Amygdala (tissue), 56 donors: ENCODE measurements around the gene TMEM132A.

Experiments
- DNase-seq, 56 donors: peaks; one replicate each; lab custom pipeline; 2025; lab: John Stamatoyannopoulos, UW

Gene TMEM132A

GRCh38 chr11:60935676-60936442 is 11.6 kb downstream of the TMEM132A start:
- DNase-seq: no peak

DNA sequence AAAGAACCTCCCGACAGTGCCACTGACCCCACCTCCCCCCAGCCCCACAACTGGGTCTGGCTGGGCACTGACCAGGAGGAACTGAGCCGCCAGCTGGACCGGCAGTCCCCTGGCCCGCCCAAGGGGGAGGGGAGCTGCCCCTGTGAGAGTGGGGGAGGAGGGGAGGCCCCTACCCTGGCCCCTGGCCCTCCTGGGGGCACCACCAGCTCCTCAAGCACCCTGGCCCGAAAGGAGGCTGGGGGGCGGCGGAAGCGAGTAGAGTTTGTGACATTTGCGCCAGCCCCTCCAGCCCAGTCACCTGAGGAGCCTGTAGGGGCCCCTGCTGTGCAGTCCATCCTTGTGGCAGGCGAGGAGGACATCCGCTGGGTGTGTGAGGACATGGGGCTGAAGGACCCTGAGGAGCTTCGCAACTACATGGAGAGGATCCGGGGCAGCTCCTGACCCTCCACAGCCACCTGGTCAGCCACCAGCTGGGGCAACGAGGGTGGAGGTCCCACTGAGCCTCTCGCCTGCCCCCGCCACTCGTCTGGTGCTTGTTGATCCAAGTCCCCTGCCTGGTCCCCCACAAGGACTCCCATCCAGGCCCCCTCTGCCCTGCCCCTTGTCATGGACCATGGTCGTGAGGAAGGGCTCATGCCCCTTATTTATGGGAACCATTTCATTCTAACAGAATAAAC is 12.3 kb downstream of the TMEM132A start:
- no peak for DNase-seq

- no peak for DNase-seq
Measured at GRCh38 chr11:60937144-60937527, 12.9 kb downstream of the TMEM132A start.

- no peak for DNase-seq
Measured at GRCh38 chr11:60937811-60938210, 13.6 kb downstream of the TMEM132A start.

GRCh38 chr11:60938500-60938899 is 14.2 kb downstream of the TMEM132A start:
- DNase-seq: no peak

- no peak for DNase-seq
Measured at GRCh38 chr11:60939301-60939700, 15.0 kb downstream of the TMEM132A start.

DNA sequence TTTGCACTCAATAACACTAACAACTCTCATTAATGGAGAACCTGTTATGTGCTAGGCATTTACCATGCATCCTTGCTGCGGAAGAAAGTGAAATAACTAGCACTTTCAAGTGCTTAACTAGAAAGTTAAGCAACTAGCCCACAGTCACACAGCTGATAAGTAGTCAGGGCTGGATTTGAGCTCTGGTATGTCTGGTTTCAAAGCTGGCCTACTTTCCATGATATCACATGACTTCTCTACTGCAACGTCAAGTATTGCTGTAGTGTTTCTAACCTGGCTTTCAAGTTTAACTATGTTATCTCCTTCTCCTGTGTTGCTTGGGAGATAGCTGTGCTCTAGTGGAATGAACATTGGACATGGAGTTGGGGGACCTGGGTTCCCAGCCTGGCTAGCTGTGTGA is 15.6 kb downstream of the TMEM132A start:
- DNase-seq: no peak

DNA sequence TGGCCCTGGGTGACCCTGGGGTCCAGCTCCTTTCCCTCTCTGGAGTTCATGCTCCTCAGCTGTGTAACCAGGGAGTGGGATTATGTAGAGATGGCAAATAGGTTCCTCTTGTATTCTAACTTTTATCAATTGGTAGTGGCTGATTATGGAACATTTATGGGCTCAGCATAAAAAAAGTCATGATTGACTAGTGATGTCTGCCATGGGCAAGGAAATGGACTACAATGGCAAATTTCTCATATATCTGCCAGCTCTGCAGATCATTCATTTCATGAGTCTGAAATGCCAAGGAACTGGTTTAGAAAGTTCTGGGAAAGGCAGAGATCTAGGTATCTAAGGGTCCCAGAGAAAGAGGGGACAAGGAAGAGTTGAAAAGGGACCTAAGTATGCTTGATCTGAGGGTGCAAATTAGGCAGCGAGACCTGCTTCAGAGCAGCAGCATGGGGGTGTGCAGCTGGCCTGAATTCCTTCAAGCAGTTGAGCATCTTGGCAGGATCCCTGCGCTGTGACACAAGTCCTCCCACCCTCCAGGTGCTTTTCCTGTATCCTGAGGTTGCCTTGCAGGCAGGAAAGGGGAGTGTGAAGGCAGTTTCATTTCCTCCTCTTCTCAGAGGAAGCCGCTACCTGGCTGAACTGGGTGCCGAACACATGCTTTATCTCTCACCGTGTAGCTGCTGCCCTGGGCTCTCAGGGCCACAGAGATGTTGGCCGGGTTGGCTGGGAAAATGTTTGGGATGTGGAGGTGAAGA is 17.3 kb downstream of the TMEM132A start:
- DNase-seq: no peak

- DNase-seq: no peak
Measured at GRCh38 chr11:60942219-60942618, 18.0 kb downstream of the TMEM132A start.

GRCh38 chr11:60942970-60943565 is 18.8 kb downstream of the TMEM132A start:
- DNase-seq: no peak

- no peak for DNase-seq
Measured at GRCh38 chr11:60944490-60945294, 20.4 kb downstream of the TMEM132A start.

DNA sequence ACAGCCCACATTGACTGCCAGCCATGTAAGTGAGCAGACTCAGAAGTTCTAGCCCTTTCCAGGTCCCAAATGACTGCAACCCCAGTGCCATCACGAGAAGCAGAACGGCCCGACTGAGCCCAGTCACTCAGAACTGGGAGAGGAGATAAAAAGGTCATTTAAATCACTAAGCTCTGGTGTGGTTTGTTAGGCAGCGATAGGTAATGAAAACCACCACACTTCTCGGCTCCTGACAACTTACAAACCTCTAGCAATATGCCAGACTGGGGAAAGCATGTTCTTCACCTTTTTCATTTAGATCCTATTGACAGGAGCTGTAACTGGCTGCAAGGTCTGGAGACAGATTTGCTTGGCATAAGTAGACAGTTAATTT is 21.0 kb downstream of the TMEM132A start:
- DNase-seq: no peak

DNA sequence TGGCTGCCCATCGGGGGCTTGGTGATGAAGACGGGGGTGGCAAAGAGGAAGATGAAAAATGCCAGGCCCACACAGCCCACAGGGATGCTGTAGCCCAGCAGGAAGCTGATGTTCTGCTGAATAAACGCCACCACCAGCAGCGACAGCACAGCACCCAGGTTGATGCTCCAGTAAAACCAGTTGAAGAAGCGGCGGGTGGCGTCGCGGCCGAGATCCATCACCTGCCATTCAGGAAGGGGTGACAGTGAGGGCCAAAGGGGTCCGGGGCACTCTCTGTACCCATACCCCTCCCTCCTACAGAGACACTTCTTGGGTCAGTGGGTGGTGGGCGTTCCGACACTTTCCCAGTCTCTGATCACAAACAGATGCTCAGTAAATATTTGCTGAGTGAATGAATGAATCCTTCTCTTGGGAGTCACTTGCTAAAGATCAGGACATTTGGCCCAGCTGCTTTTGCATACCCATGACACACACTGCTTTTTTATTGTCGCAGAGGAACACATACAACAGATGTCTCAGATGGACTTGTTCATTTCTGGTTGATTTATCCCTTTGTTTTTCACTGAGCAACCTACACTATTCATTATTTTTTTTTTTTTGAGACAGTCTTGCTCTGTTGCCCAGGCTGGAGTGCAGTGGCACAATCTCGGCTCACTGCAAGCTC is 22.5 kb downstream of the TMEM132A start:
- no peak for DNase-seq

DNA sequence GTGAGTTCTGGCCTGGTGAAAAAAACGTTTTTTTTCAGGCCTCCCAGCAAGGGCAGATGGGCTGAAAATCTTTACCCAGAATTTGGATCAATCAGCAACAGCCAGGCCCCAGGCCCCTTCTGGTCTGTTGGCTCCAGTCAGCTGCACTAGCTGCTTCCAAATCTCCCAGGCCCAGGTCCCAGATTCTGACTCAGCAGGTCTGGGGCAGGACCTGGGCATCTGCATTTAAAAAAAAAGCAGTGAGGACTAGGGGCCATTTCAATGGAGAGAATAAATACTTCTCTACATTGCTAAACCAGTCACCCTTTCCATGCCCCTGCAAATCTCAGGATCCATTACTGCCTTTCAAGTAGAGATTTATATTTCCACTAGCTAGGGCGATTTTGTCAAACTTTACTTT is 23.4 kb downstream of the TMEM132A start:
- peak in 15 of 56 donors; percentile 21 to 65 (median 34) for DNase-seq

GRCh38 chr11:60948250-60948649 is 24.0 kb downstream of the TMEM132A start:
- DNase-seq: peak in 1 of 56 donors; percentile 29

DNA sequence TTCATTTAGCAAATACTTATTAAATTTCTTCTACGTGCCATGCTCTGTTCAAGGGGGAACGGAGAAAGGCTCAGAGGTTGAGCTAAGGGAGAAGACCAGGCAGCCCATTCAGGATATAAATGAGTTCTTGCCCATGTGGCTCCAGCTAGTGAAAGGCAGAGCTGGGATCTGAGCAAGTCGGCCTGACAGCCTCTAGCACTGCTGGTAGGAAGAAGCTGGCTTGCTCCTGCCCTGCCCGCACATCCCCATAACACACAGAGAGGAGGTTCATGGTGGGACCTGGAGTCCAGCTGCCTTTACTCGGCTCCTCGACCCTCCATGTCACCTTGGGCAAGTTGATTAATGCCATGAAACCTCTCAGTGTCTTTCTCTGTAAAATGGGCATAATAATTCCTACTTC is 25.8 kb downstream of the TMEM132A start:
- DNase-seq: no peak

DNA sequence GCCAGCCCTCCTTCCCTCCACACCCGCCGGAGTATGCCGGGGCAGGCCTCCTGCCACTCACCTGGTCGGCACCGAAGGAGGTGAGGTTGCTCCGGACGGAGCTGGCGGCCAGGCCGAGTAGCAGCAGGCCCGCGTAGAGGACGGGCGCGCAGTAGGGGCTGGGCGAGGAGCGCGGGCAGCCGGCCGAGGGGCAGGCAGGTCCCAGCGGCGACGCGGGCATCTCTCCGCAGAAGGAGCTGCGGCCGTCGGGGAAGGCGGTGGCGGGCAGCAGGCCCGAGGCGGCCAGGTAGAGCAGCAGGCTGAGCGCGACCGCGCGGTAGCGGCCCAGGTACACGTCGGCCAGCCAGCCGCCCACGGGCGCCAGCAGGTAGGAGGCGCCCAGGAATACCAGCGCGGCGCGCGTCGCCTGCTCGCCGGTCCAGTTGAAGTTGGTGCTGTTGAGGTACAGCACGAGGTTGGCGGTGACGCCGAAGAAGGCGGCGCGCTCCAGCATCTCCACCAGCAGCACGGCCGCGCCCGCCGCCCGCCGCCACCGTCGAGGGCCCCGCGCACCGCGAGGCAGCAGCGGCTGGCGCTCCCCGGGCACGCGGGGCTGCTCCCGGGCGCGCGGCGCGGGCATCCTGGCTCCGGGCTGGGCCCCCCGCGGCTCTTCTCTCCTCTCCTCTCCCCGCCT is 26.8 kb downstream of the TMEM132A start:
- DNase-seq: no peak

DNA sequence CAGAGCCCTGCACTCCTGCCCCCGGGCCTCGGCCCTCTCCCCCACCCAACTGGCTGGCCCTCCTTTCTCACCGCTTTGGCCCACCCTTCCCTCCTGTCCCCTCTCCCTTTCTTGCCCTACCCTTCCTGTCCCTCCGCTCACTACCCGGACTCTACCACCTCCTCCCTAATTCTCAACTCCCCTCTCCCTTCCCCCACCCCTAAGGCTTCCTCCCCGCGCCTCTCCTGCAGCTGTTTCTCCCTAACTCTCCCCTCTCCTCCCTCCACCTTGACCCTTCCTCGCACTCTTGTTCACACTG is 27.3 kb downstream of the TMEM132A start:
- DNase-seq: no peak
